ENCODE results near the gene FCHSD2. TPM values are rescaled to one million over a fixed set of nuclear protein-coding genes. Genes with fewer than 3 reads are reported as not detected.

The FCHSD2 gene
- total and polyA plus RNA-seq, 4 donors: 7.6 to 18.7 (median 9.9) TPM

- Histone ChIP-seq H3K4me3 (ENCODE audit: low read depth in 1 of 3, low read length in 3 of 3) (no peak overlapping the region), H3K27me3 (ENCODE audit: control insufficient read depth in 4 of 4, insufficient read depth in 4 of 4, low read length in 3 of 4) (no peaks in the 10 kb centered on the region), H3K4me1 (ENCODE audit: control insufficient read depth in 4 of 4, insufficient read depth in 4 of 4, low read length in 3 of 4) (peaks cover 0 to 12% (median 7%) of the 10 kb centered on the region in 4 donors), H3K27ac (ENCODE audit: low read depth in 1 of 2, low read length in 2 of 2) (peak overlapping the region in 1 of 2 donors; percentile 69), H3K9me3 (ENCODE audit: control insufficient read depth in 4 of 4, low read length in 3 of 4) (no peaks in the 10 kb centered on the region), H3K9ac (ENCODE audit: low read depth in 1 of 2, low read length in 2 of 2) (no peak overlapping the region), H3K36me3 (ENCODE audit: control insufficient read depth in 4 of 4, insufficient read depth in 3 of 4, low read depth in 1 of 4, low read length in 3 of 4) (peaks cover 4 to 14% (median 9%) of the 10 kb centered on the region in 4 donors)
- 72% methylated on average over 8 of the region's 8 CpGs for WGBS
- DNase-seq (ENCODE audit: low spot score): no peak
- TF ChIP-seq YY1 (IDR thresholded peaks at IDR 0.05) (no peak), ZBTB33 (IDR thresholded peaks at IDR 0.05) (no peak), EGR1 (IDR thresholded peaks at IDR 0.05; ENCODE audit: low read depth in 2 of 2) (no peak), CTCF (IDR thresholded peaks at IDR 0.05; ENCODE audit: low read depth, low read length, missing input control) (no peak), JUND (IDR thresholded peaks at IDR 0.05) (no peak), FOXA2 (IDR thresholded peaks at IDR 0.05) (no peak), RAD21 (IDR thresholded peaks at IDR 0.05) (no peak), TAF1 (conservative IDR thresholded peaks at IDR 0.05) (no peak), FOXA1 (IDR thresholded peaks at IDR 0.05) (no peak), SP1 (IDR thresholded peaks at IDR 0.05) (no peak), GABPA (IDR thresholded peaks at IDR 0.05 in 1 of 2, conservative IDR thresholded peaks at IDR 0.05 in 1 of 2) (no peak)
These were observed 308.2 kb downstream of the FCHSD2 start for GRCh38 chr11:72833811-72834493.

- TF ChIP-seq CTCF (IDR thresholded peaks at IDR 0.05; ENCODE audit: low read depth, low read length, missing input control) (no peak), GABPA (IDR thresholded peaks at IDR 0.05 in 1 of 2, conservative IDR thresholded peaks at IDR 0.05 in 1 of 2) (no peak), HNF4A (conservative IDR thresholded peaks at IDR 0.05) (no peak), RAD21 (IDR thresholded peaks at IDR 0.05) (no peak), TAF1 (conservative IDR thresholded peaks at IDR 0.05) (no peak), FOXA2 (IDR thresholded peaks at IDR 0.05) (no peak), REST (IDR thresholded peaks at IDR 0.05) (no peak), HNF4G (IDR thresholded peaks at IDR 0.05) (no peak), YY1 (IDR thresholded peaks at IDR 0.05) (no peak), JUND (IDR thresholded peaks at IDR 0.05) (no peak)
- WGBS: 98% methylated on average over 5 of the region's 5 CpGs
- no peak overlapping the region for H3K9ac ChIP-seq (ENCODE audit: low read depth in 1 of 2, low read length in 2 of 2)
- H3K36me3 ChIP-seq (ENCODE audit: control insufficient read depth in 4 of 4, insufficient read depth in 3 of 4, low read depth in 1 of 4, low read length in 3 of 4): peaks cover 0 to 7% (median 5%) of the 10 kb centered on the region in 4 donors
- no peak overlapping the region for H3K4me3 ChIP-seq (ENCODE audit: low read depth in 1 of 3, low read length in 3 of 3)
- peak overlapping the region in 1 of 2 donors; percentile 37 for H3K27ac ChIP-seq (ENCODE audit: low read depth in 1 of 2, low read length in 2 of 2)
- DNase-seq (ENCODE audit: low spot score): no peak
- H3K4me1 ChIP-seq (ENCODE audit: control insufficient read depth in 4 of 4, insufficient read depth in 4 of 4, low read length in 3 of 4): peaks cover 0 to 20% (median 13%) of the 10 kb centered on the region in 4 donors
- no peaks in the 10 kb centered on the region for H3K27me3 ChIP-seq (ENCODE audit: control insufficient read depth in 4 of 4, insufficient read depth in 4 of 4, low read length in 3 of 4)
- no peaks in the 10 kb centered on the region for H3K9me3 ChIP-seq (ENCODE audit: control insufficient read depth in 4 of 4, low read length in 3 of 4)
These were observed 308.9 kb downstream of the FCHSD2 start for GRCh38 chr11:72833083-72833733.

Data from liver (tissue), 9 donors.